ENCODE data around the gene FGF4. TPM values are rescaled to one million over a fixed set of nuclear protein-coding genes. Genes with fewer than 3 reads are reported as not detected.

The FGF4 gene
- total and polyA plus RNA-seq, 2 donors (not counting 3 experiments of a cell fraction or from before 2014, with no cell fraction given): not detected

GRCh38 chr11:69746140-69746539 lies 29.0 kb downstream of the FGF4 start:
- DNase-seq (ENCODE audit: low read depth, low spot score) (no peak), FAIRE-seq (no peak)
- TF ChIP-seq POLR2AphosphoS5 (IDR thresholded peaks at IDR 0.05; ENCODE audit: insufficient read depth, low read depth, low read length) (no peak), CTCF (IDR thresholded peaks at IDR 0.05; ENCODE audit: extremely low read depth in 1 of 2, insufficient read depth in 1 of 2, low read depth in 1 of 2, low read length in 2 of 2) (no peak), MAX (IDR thresholded peaks at IDR 0.05; ENCODE audit: insufficient read depth, insufficient read length) (no peak), FOS (IDR thresholded peaks at IDR 0.05; ENCODE audit: borderline replicate concordance, insufficient read depth, low read length) (no peak), POLR2A (IDR thresholded peaks at IDR 0.05; ENCODE audit: low read depth, low read length) (no peak), JUN (IDR thresholded peaks at IDR 0.05; ENCODE audit: borderline replicate concordance, insufficient read depth, insufficient read length, low read depth) (no peak)
- Histone ChIP-seq H3K9me3 (replicated peaks; ENCODE audit: control insufficient read depth, insufficient read depth, low read length) (no peaks in the 10 kb centered on the region), H3K27me3 (ENCODE audit: control insufficient read depth in 2 of 2, insufficient read depth in 2 of 2, low read length in 2 of 2) (no peaks in the 10 kb centered on the region), H3K4me3 (replicated peaks in 1 of 3; ENCODE audit: insufficient read depth in 1 of 3, low read depth in 1 of 3, low read length in 3 of 3) (no peak overlapping the region), H3K4me2 (ENCODE audit: insufficient read depth, low read length) (no peak overlapping the region), H3K79me2 (ENCODE audit: control insufficient read depth, insufficient read depth, low read length) (no peaks in the 10 kb centered on the region), H2AFZ (ENCODE audit: low read depth, low read length) (no peak overlapping the region), H3K9me1 (replicated peaks; ENCODE audit: control insufficient read depth, extremely low read depth, insufficient read depth, low read length) (no peaks in the 10 kb centered on the region), H4K20me1 (replicated peaks; ENCODE audit: control insufficient read depth, extremely low read depth, insufficient read depth, low read length) (no peaks in the 10 kb centered on the region), H3K36me3 (ENCODE audit: control insufficient read depth in 2 of 2, extremely low read depth in 1 of 2, insufficient read depth in 2 of 2, low read length in 2 of 2) (no peaks in the 10 kb centered on the region), H3K4me1 (ENCODE audit: control insufficient read depth, extremely low read depth, insufficient read depth, low read length) (peaks cover 5% of the 10 kb centered on the region), H3K27ac (ENCODE audit: insufficient read depth, low read depth, low read length) (no peak overlapping the region), H3K9ac (replicated peaks; ENCODE audit: extremely low read depth, insufficient read depth, low read length) (no peak overlapping the region)
- POLR2A ChIA-PET: no interaction called here
- CTCF ChIA-PET: no interaction called here
- no TSS peak for BruUV-seq (replicated peaks)
- dilution Hi-C loops (cut with MboI; ENCODE audit: extremely low pct_ligation_motif_present, low sequenced_read_pairs): no loop called here
- intact Hi-C loops (cut with micrococcal nuclease): no loop called here

- BruUV-seq (replicated peaks): no TSS peak
- Histone ChIP-seq H3K79me2 (ENCODE audit: control insufficient read depth, insufficient read depth, low read length) (no peaks in the 10 kb centered on the region), H3K36me3 (ENCODE audit: control insufficient read depth in 2 of 2, extremely low read depth in 1 of 2, insufficient read depth in 2 of 2, low read length in 2 of 2) (no peaks in the 10 kb centered on the region), H3K9ac (replicated peaks; ENCODE audit: extremely low read depth, insufficient read depth, low read length) (no peak overlapping the region), H3K4me1 (ENCODE audit: control insufficient read depth, extremely low read depth, insufficient read depth, low read length) (peaks cover 5% of the 10 kb centered on the region), H3K4me3 (replicated peaks in 1 of 3; ENCODE audit: insufficient read depth in 1 of 3, low read depth in 1 of 3, low read length in 3 of 3) (no peak overlapping the region), H3K4me2 (ENCODE audit: insufficient read depth, low read length) (no peak overlapping the region), H4K20me1 (replicated peaks; ENCODE audit: control insufficient read depth, extremely low read depth, insufficient read depth, low read length) (no peaks in the 10 kb centered on the region), H3K9me3 (replicated peaks; ENCODE audit: control insufficient read depth, insufficient read depth, low read length) (no peaks in the 10 kb centered on the region), H3K27me3 (ENCODE audit: control insufficient read depth in 2 of 2, insufficient read depth in 2 of 2, low read length in 2 of 2) (no peaks in the 10 kb centered on the region), H3K9me1 (replicated peaks; ENCODE audit: control insufficient read depth, extremely low read depth, insufficient read depth, low read length) (no peaks in the 10 kb centered on the region), H2AFZ (ENCODE audit: low read depth, low read length) (no peak overlapping the region), H3K27ac (ENCODE audit: insufficient read depth, low read depth, low read length) (no peak overlapping the region)
- ChIA-PET POLR2A (interaction anchor here (0.7 kb wide), 1 partner anchor 20 kb away, joined by 6 read pairs; no protein-coding TSS in a partner anchor), CTCF (interaction anchor here (0.7 kb wide), 1 partner anchor 79 kb away, joined by 3 read pairs; no protein-coding TSS in a partner anchor)
- no peak for TF ChIP-seq FOS (IDR thresholded peaks at IDR 0.05; ENCODE audit: borderline replicate concordance, insufficient read depth, low read length)
- no peak for TF ChIP-seq EZH2 (IDR thresholded peaks at IDR 0.05; ENCODE audit: borderline replicate concordance, low read depth, low read length, severe bottlenecking)
- TF ChIP-seq CTCF (IDR thresholded peaks at IDR 0.05; ENCODE audit: extremely low read depth in 1 of 2, insufficient read depth in 1 of 2, low read depth in 1 of 2, low read length in 2 of 2): no peak
- no peak for DNase-seq (ENCODE audit: low read depth, low spot score)
- dilution Hi-C loops (cut with MboI; ENCODE audit: extremely low pct_ligation_motif_present, low sequenced_read_pairs) (no loop called here), intact Hi-C loops (cut with micrococcal nuclease) (no loop called here)
- FAIRE-seq: no peak
Observed at GRCh38 chr11:69745201-69745600, 29.9 kb downstream of the FGF4 start.

Data from endothelial cell of umbilical vein (primary cell).